Effector memory CD4-positive, alpha-beta T cell (primary cell): Measurements from ENCODE around the gene PSD2.
A peak's percentile ranks its signal among the peaks of the same experiment; 100 is the strongest.
"Not testable (repeated sequence)": the region's sequence is repeated elsewhere in the genome, so short reads cannot be mapped to it uniquely, and the experiment has no call there.

Experiments
- DNase-seq, 3 donors: peaks; one replicate each; pipeline ENCODE4 v3.0.0-alpha.2; 2020
- H3K27ac ChIP-seq: 2 replicates; pipeline ENCODE4 v1.7.0; 2013; ENCODE audit warnings: mild to moderate bottlenecking, low read length, moderate library complexity; ENCODE audit not compliant: insufficient read depth, poor library complexity, severe bottlenecking
- H3K27me3 ChIP-seq: replicated peaks from 2 replicates; pipeline ENCODE4 v1.7.0; 2013; ENCODE audit warnings: mild to moderate bottlenecking, low read length; ENCODE audit not compliant: insufficient read depth, control insufficient read depth, poor library complexity, severe bottlenecking
- H3K36me3 ChIP-seq: 2 replicates; pipeline ENCODE4 v1.7.0; 2013; ENCODE audit warnings: mild to moderate bottlenecking, low read length, moderate library complexity; ENCODE audit not compliant: control insufficient read depth, insufficient read depth
- H3K4me1 ChIP-seq: 2 replicates; pipeline ENCODE4 v1.7.0; 2013; ENCODE audit warnings: low read length, mild to moderate bottlenecking; ENCODE audit not compliant: control insufficient read depth, insufficient read depth, poor library complexity, severe bottlenecking
- H3K4me3 ChIP-seq: 2 replicates; pipeline ENCODE4 v1.7.0; 2013; ENCODE audit warnings: low read length, low read depth, mild to moderate bottlenecking; ENCODE audit not compliant: insufficient read depth, poor library complexity, severe bottlenecking
- H3K9me3 ChIP-seq: 2 replicates; pipeline ENCODE4 v1.7.0; 2013; ENCODE audit warnings: mild to moderate bottlenecking, low read length, moderate library complexity; ENCODE audit not compliant: control insufficient read depth

PSD2 gene

GRCh38 chr5:139789845-139790189, 5.8 kb upstream of the PSD2 start:
- Histone ChIP-seq H3K4me3 (no peak overlapping the region), H3K9me3 (no peaks in the 10 kb centered on the region), H3K27me3 (peaks cover 5% of the 10 kb centered on the region), H3K36me3 (no peaks in the 10 kb centered on the region), H3K4me1 (peaks cover 15% of the 10 kb centered on the region), H3K27ac (no peak overlapping the region)
- no peak for DNase-seq

- Histone ChIP-seq H3K27ac (no peak overlapping the region), H3K9me3 (no peaks in the 10 kb centered on the region), H3K36me3 (no peaks in the 10 kb centered on the region), H3K27me3 (peaks cover 18% of the 10 kb centered on the region), H3K4me3 (no peak overlapping the region), H3K4me1 (peaks cover 22% of the 10 kb centered on the region)
- no peak for DNase-seq
These were observed 3.4 kb upstream of the PSD2 start for GRCh38 chr5:139792218-139792617.

GRCh38 chr5:139792655-139793054, 3.0 kb upstream of the PSD2 start:
- peaks cover 18% of the 10 kb centered on the region for H3K4me1 ChIP-seq
- H3K4me3 ChIP-seq, H3K36me3 ChIP-seq, H3K27ac ChIP-seq, DNase-seq, H3K9me3 ChIP-seq: not testable (repeated sequence)
- peaks cover 18% of the 10 kb centered on the region for H3K27me3 ChIP-seq

- Histone ChIP-seq H3K27ac (no peak overlapping the region), H3K27me3 (peaks cover 18% of the 10 kb centered on the region), H3K36me3 (no peaks in the 10 kb centered on the region), H3K9me3 (no peaks in the 10 kb centered on the region), H3K4me3 (no peak overlapping the region), H3K4me1 (peaks cover 11% of the 10 kb centered on the region)
- DNase-seq = no peak
These were observed 1.4 kb upstream of the PSD2 start for GRCh38 chr5:139794067-139794846.

GRCh38 chr5:139796061-139796806, 626 bp downstream of the PSD2 start:
- no peak for DNase-seq
- Histone ChIP-seq H3K27ac (no peak overlapping the region), H3K27me3 (peaks cover 18% of the 10 kb centered on the region), H3K4me1 (peaks cover 11% of the 10 kb centered on the region), H3K4me3 (peak overlapping the region; percentile 24), H3K9me3 (no peaks in the 10 kb centered on the region), H3K36me3 (no peaks in the 10 kb centered on the region)

- H3K9me3 ChIP-seq = no peaks in the 10 kb centered on the region
- no peak for DNase-seq
- H3K4me1 ChIP-seq = peaks cover 11% of the 10 kb centered on the region
- H3K27ac ChIP-seq = no peak overlapping the region
- peaks cover 18% of the 10 kb centered on the region for H3K27me3 ChIP-seq
- H3K36me3 ChIP-seq = no peaks in the 10 kb centered on the region
- no peak overlapping the region for H3K4me3 ChIP-seq
These were observed 1.7 kb downstream of the PSD2 start for GRCh38 chr5:139797335-139797734.

- Histone ChIP-seq H3K36me3 (no peaks in the 10 kb centered on the region), H3K4me3 (no peak overlapping the region), H3K9me3 (no peaks in the 10 kb centered on the region), H3K27ac (no peak overlapping the region), H3K27me3 (peaks cover 20% of the 10 kb centered on the region), H3K4me1 (peaks cover 11% of the 10 kb centered on the region)
- DNase-seq = no peak
These were observed 2.4 kb downstream of the PSD2 start for GRCh38 chr5:139797856-139798510.

- no peaks in the 10 kb centered on the region for H3K36me3 ChIP-seq
- no peak overlapping the region for H3K4me3 ChIP-seq
- H3K9me3 ChIP-seq = no peaks in the 10 kb centered on the region
- H3K4me1 ChIP-seq = peaks cover 11% of the 10 kb centered on the region
- H3K27me3 ChIP-seq = peaks cover 20% of the 10 kb centered on the region
- DNase-seq = no peak
- no peak overlapping the region for H3K27ac ChIP-seq
These were observed 3.3 kb downstream of the PSD2 start for GRCh38 chr5:139798883-139799282.

GRCh38 chr5:139799359-139799758, 3.8 kb downstream of the PSD2 start:
- no peak for DNase-seq
- Histone ChIP-seq H3K27me3 (peaks cover 20% of the 10 kb centered on the region), H3K36me3 (no peaks in the 10 kb centered on the region), H3K9me3 (no peaks in the 10 kb centered on the region), H3K4me1 (peaks cover 11% of the 10 kb centered on the region), H3K4me3 (no peak overlapping the region), H3K27ac (no peak overlapping the region)

GRCh38 chr5:139803978-139804377, 8.4 kb downstream of the PSD2 start:
- Histone ChIP-seq H3K27me3 (peaks cover 2% of the 10 kb centered on the region), H3K27ac (no peak overlapping the region), H3K36me3 (no peaks in the 10 kb centered on the region), H3K4me3 (no peak overlapping the region), H3K4me1 (no peaks in the 10 kb centered on the region), H3K9me3 (no peaks in the 10 kb centered on the region)
- DNase-seq = no peak
